Colonic mucosa (tissue), 4 donors: ENCODE measurements around the gene NR2C1. TPM values are rescaled to one million over a fixed set of nuclear protein-coding genes. Genes with fewer than 3 reads are reported as not detected.

ENCODE experiments used
- DNase-seq: peaks from one replicate; pipeline ENCODE4 v3.0.0-alpha.2; 2020
- H3K27ac ChIP-seq: fragments of 200-600 bp; one replicate; pipeline ENCODE4 v1.8.0; 2021
- H3K27me3 ChIP-seq: fragments of 200-600 bp; one replicate; pipeline ENCODE4 v1.8.0; 2021
- H3K36me3 ChIP-seq: fragments of 200-600 bp; one replicate; pipeline ENCODE4 v1.8.0; 2021
- H3K4me1 ChIP-seq: fragments of 200-600 bp; one replicate; pipeline ENCODE4 v1.8.0; 2021; ENCODE audit warnings: mild to moderate bottlenecking
- H3K4me3 ChIP-seq: fragments of 200-600 bp; one replicate; pipeline ENCODE4 v1.8.0; 2021
- H3K9ac ChIP-seq, 2 donors: one replicate each; pipeline ENCODE4 v1.7.0; 2013; ENCODE audit warnings: control low read depth in 2 of 2, low read depth in 2 of 2, low read length in 2 of 2
- H3K9me3 ChIP-seq: fragments of 200-600 bp; one replicate; pipeline ENCODE4 v1.8.0; 2021
- intact Hi-C: fragments of 100-400 bp; cut with DNase I; formaldehyde crosslinking; loops from one replicate; pipeline ENCODE4 v1.14.1; 2022
- total RNA-seq, 2 donors: library from RNA; stranded (reverse); fragmentation: NEBNext Ultra II Directional in 1 of 2; extraction: Animal tissue kit (Norgen Biotek cat#: 25700) in 1 of 2; gene quantifications; one replicate each; pipeline ENCODE4 v1.2.1, GENCODE V29; 2021
- TF ChIP-seq, protein P1 (sequence below): fragments of 200-600 bp; IDR thresholded peaks from one replicate; pipeline ENCODE4 v1.8.0; 2022; ENCODE audit warnings: antibody characterized with exemption, mild to moderate bottlenecking
- donor health status: healthy.
- donor health status: DM: no; HTN: no; CAD: no.
- donor health status: DM: no; HTN: no; CAD: no.

The NR2C1 gene
- total RNA-seq = 10 to 100 TPM; 25.7 to 30.0 TPM

DNA sequence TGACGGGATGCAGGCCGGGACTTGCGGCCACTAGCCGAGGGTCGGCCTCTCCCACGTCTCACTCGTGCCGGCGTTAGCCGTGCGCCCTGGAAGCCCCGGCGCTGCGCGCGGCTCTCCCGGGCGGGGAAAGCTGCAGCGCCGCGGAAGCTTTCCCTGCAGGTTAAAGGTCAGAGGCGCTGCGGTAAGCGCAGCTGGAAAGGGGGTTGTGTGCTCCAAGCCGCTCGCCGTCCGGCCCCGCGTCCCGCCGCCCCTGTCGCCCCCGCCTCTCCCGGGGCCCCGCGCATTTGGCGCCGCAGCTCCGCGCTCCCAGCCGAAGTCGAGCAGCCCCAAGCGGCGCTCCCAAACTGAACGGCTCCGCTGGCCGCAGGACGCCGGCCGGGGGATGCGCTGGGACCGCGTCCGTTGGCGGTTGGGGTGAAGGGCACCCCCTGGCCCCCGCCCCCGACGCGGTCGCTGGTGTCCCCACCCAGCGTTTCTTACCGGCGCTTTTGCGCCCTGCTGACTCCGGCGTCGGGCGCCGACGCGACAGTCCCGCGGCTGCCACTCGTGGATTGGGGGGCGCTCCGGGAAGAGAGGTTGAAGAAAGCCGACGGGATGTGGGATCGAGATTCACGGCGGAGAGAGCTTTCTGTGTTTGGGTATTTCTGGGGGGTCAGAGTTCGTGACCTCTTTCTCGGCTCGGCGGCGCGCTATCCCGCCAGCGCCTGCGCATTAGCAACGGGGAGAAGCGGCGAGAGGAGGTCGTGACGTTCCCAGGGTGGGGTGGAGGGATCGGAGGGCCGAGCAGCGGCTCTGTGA is at the start of gene NR2C1:
NR2C1 (minus strand) TSS at position 719 of the 798 bp plus-strand sequence. CDS start 6,234 bp downstream, outside the sequence.
- H3K4me1 ChIP-seq = no peaks in the 10 kb centered on the region
- H3K36me3 ChIP-seq = no peaks in the 10 kb centered on the region
- TF ChIP-seq, protein P1, sequence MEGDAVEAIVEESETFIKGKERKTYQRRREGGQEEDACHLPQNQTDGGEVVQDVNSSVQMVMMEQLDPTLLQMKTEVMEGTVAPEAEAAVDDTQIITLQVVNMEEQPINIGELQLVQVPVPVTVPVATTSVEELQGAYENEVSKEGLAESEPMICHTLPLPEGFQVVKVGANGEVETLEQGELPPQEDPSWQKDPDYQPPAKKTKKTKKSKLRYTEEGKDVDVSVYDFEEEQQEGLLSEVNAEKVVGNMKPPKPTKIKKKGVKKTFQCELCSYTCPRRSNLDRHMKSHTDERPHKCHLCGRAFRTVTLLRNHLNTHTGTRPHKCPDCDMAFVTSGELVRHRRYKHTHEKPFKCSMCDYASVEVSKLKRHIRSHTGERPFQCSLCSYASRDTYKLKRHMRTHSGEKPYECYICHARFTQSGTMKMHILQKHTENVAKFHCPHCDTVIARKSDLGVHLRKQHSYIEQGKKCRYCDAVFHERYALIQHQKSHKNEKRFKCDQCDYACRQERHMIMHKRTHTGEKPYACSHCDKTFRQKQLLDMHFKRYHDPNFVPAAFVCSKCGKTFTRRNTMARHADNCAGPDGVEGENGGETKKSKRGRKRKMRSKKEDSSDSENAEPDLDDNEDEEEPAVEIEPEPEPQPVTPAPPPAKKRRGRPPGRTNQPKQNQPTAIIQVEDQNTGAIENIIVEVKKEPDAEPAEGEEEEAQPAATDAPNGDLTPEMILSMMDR = no peak
- intact Hi-C loops = no loop called here
- H3K27me3 ChIP-seq = no peaks in the 10 kb centered on the region
- H3K9ac ChIP-seq = peak within 1 kb of the TSS; percentile 81 to 90
- peak within 1 kb of the TSS; percentile 73 for H3K27ac ChIP-seq
- no peaks in the 10 kb centered on the region for H3K9me3 ChIP-seq
- peak; percentile 95 for DNase-seq
- peak within 1 kb of the TSS; percentile 99 for H3K4me3 ChIP-seq

DNA sequence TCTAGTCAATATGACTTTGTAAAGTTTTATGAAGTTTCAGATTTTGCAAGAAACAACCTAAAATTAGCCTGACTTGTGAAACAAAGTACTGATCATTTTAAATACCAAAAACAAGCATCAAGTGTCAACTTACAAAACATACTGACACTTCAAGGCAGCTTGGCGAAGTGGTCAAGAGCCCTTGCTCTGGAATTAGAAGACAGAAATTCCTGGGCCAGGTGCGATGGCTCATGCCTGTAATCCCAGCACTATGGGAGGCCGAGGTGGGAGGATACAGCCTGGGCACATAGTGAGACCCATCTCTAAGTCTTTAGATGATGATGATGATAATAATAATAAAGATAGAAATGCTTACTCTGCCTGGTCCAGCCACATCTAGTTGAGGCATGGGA is 45.4 kb upstream of the NR2C1 start:
- Histone ChIP-seq H3K9me3 (no peaks in the 10 kb centered on the region), H3K27ac (no peak overlapping the region), H3K9ac (no peak overlapping the region), H3K36me3 (no peaks in the 10 kb centered on the region), H3K4me3 (no peak overlapping the region), H3K4me1 (peaks cover 11% of the 10 kb centered on the region), H3K27me3 (no peaks in the 10 kb centered on the region)
- intact Hi-C loops = loop anchor here (5.0 kb wide), 1 partner anchor 414 kb away; no protein-coding TSS in a partner anchor
- DNase-seq = no peak
- TF ChIP-seq, protein P1 = no peak

DNA sequence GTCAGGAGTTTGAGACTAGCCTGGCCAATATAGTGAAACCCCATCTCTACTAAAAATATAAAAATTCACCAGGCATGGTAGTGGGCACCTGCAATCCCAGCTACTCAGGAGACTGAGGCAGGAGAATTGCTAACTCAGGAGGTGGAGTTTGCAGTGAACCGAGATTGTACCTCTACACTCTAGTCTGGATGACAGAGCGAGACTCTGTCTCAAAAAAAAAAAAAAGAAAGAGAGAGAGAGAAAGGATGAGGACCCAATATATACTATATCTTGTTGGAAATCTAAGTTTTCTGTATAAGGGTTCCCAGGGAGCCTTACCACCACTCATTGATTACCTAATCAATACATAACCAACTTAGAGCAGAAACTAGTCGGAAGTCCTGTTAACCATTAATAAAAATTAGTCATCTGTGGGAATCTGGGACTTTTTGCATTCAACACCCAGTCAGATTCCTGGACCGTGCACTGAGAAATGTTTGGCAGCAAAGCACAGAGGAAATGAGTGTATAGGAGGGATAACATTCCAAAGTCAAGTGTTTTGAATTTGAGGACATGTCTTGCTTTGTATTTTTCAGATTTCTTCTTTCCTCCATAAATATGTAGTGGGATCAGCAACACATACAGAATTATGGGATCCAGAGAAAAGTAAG is 44.8 kb upstream of the NR2C1 start:
- H3K4me3 ChIP-seq = no peak overlapping the region
- no peaks in the 10 kb centered on the region for H3K36me3 ChIP-seq
- TF ChIP-seq, protein P1 = no peak
- intact Hi-C loops = loop anchor here (5.0 kb wide), 1 partner anchor 414 kb away; no protein-coding TSS in a partner anchor
- H3K9ac ChIP-seq = no peak overlapping the region
- H3K27me3 ChIP-seq = no peaks in the 10 kb centered on the region
- peaks cover 11% of the 10 kb centered on the region for H3K4me1 ChIP-seq
- H3K9me3 ChIP-seq = no peaks in the 10 kb centered on the region
- no peak for DNase-seq
- no peak overlapping the region for H3K27ac ChIP-seq

DNA sequence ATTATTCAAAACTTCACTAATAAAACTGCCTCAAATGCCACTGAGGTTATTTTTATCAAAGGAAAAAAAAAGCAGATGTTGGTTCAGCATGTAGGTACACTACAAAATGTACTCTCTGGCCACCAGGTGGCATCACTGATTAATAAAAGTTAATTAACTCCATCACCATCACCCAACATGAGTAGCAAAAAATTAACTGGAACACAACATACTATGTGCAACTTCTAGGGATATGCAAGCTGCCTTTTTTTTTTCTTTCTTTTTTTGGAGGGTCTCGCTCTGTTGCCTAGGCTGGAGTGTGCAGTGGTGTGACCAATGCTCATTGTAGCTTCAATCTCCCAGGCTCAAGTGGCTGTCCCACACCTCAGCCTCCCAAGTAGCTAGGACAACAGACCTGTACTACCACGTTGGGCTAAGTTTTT is 43.8 kb upstream of the NR2C1 start:
- no peaks in the 10 kb centered on the region for H3K9me3 ChIP-seq
- TF ChIP-seq, protein P1 = peak; percentile 52
- DNase-seq = peak; percentile 74
- no peak overlapping the region for H3K4me3 ChIP-seq
- H3K27ac ChIP-seq = no peak overlapping the region
- no peak overlapping the region for H3K9ac ChIP-seq
- H3K4me1 ChIP-seq = peaks cover 11% of the 10 kb centered on the region
- H3K36me3 ChIP-seq = no peaks in the 10 kb centered on the region
- intact Hi-C loops = loop anchor here (2.0 to 5.0 kb wide), 3 partner anchors 98 to 415 kb away; no protein-coding TSS in a partner anchor
- H3K27me3 ChIP-seq = no peaks in the 10 kb centered on the region

DNA sequence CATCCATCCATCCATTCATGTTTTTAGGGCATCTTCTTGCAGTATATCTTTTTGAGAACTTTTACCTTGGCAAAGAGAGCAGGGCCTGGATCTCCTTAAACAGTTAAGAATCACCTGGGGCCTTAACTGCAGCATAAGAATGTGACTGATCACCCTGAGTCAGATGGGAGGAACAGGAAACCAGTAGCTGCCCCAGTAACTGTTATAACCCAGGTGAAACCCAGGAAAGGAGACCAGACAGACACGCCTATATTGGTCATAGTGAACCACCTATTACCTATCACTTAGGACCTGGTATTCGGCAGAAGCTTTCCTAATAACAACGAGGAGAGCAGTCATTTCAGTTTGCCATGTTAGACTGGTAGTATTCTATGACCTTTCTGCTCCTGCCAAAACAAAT is 43.4 kb upstream of the NR2C1 start:
- H3K9ac ChIP-seq = no peak overlapping the region
- H3K4me3 ChIP-seq = no peak overlapping the region
- TF ChIP-seq, protein P1 = no peak
- no peaks in the 10 kb centered on the region for H3K36me3 ChIP-seq
- no peaks in the 10 kb centered on the region for H3K27me3 ChIP-seq
- DNase-seq = no peak
- peaks cover 11% of the 10 kb centered on the region for H3K4me1 ChIP-seq
- H3K27ac ChIP-seq = no peak overlapping the region
- no peaks in the 10 kb centered on the region for H3K9me3 ChIP-seq
- intact Hi-C loops = loop anchor here (2.0 to 5.0 kb wide), 3 partner anchors 98 to 416 kb away; no protein-coding TSS in a partner anchor
